ENCODE data around the gene SLC44A4.

DNA sequence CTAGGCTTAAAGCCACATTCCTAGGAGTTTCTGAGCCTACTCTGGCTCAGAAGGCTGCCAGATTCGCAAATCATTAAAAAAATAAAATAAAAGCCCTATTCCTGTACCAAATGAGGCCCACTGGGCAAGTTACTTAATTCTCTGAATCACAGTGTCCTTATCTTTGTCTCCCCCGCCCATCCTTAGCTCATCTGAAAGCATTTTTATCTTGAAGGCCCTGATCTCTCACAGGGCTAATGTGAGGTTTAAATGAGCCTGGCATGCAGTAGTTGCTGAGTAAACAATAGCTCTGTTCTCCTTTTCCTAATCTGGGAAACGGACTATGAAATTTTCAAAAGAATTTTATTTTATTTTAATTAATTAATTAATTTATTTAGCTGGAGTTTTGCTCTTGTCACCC is 25.2 kb upstream of the SLC44A4 start:
- TF ChIP-seq CTCF (optimal IDR thresholded peaks at IDR 0.05 in 1 of 3, IDR thresholded peaks at IDR 0.05 in 1 of 3, conservative IDR thresholded peaks at IDR 0.05 in 1 of 3; ENCODE audit: extremely low read depth in 1 of 3, insufficient read depth in 2 of 3, low read length in 3 of 3) (no peak), EZH2 (IDR thresholded peaks at IDR 0.05; ENCODE audit: low read length) (no peak)
